Measurements from ENCODE around the gene PSMA4.

Gene PSMA4

GRCh38 chr15:78540141-78540870, at the start of gene PSMA4:
TSS of gene PSMA4 (plus strand) at chr15:78540444. CDS start at chr15:78541928, 1,484 bp downstream.
- Histone ChIP-seq H3K4me3 (IDR thresholded peaks at IDR 0.05; ENCODE audit: insufficient read depth, low read depth, low read length) (no peak within 1 kb of the TSS), H3K9ac (peak within 1 kb of the TSS; percentile 94), H3K36me3 (ENCODE audit: insufficient read depth) (peaks cover 18% of the 10 kb centered on the region; the same call in 1 of the 2 replicates), H3K4me1 (ENCODE audit: low read depth, poor library complexity, severe bottlenecking) (peaks cover 72% of the 10 kb centered on the region), H3K27ac (peak within 1 kb of the TSS; percentile 96), H3K27me3 (ENCODE audit: insufficient read depth, low read depth) (no peaks in the 10 kb centered on the region), H3K79me2 (ENCODE audit: insufficient read depth, low read depth) (peaks cover 49% of the 10 kb centered on the region), H2AFZ (ENCODE audit: low read depth) (peak within 1 kb of the TSS; percentile 62), H3K4me2 (peak within 1 kb of the TSS; percentile 94), H4K20me1 (ENCODE audit: insufficient read depth) (no peaks in the 10 kb centered on the region)
- TF ChIP-seq, protein P1, sequence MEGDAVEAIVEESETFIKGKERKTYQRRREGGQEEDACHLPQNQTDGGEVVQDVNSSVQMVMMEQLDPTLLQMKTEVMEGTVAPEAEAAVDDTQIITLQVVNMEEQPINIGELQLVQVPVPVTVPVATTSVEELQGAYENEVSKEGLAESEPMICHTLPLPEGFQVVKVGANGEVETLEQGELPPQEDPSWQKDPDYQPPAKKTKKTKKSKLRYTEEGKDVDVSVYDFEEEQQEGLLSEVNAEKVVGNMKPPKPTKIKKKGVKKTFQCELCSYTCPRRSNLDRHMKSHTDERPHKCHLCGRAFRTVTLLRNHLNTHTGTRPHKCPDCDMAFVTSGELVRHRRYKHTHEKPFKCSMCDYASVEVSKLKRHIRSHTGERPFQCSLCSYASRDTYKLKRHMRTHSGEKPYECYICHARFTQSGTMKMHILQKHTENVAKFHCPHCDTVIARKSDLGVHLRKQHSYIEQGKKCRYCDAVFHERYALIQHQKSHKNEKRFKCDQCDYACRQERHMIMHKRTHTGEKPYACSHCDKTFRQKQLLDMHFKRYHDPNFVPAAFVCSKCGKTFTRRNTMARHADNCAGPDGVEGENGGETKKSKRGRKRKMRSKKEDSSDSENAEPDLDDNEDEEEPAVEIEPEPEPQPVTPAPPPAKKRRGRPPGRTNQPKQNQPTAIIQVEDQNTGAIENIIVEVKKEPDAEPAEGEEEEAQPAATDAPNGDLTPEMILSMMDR (conservative IDR thresholded peaks at IDR 0.05; ENCODE audit: low read depth, low read length) = no peak

DNA sequence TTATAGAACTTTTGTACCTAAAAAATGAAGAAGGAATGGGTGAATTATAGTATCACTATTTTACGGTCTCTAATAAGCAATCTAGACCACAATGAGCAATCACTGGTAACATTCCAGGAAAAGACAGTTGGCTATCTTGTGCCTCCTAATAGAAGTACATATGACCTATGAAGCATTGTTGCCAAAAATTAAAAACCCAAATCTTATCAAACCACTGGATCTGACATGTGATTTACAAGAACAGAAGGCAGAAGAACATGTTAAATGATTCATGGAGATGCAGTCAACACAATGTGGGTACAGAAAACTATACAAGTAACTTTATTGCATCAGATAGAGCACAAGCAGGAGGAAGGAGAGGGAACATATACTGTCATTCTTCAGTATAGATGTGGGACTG, 47.4 kb upstream of the PSMA4 start:
- Histone ChIP-seq H2AFZ (ENCODE audit: low read depth) (no peak overlapping the region), H3K27ac (no peak overlapping the region), H3K4me3 (IDR thresholded peaks at IDR 0.05; ENCODE audit: insufficient read depth, low read depth, low read length) (no peak overlapping the region), H3K79me2 (ENCODE audit: insufficient read depth, low read depth) (no peaks in the 10 kb centered on the region), H3K4me1 (ENCODE audit: low read depth, poor library complexity, severe bottlenecking) (peaks cover 23% of the 10 kb centered on the region), H3K27me3 (ENCODE audit: insufficient read depth, low read depth) (no peaks in the 10 kb centered on the region), H3K36me3 (ENCODE audit: insufficient read depth) (no peaks in the 10 kb centered on the region; the same call in 1 of the 2 replicates), H4K20me1 (ENCODE audit: insufficient read depth) (no peaks in the 10 kb centered on the region), H3K9ac (no peak overlapping the region), H3K4me2 (no peak overlapping the region)
- TF ChIP-seq, protein P1 (conservative IDR thresholded peaks at IDR 0.05; ENCODE audit: low read depth, low read length) = no peak

- Histone ChIP-seq H3K36me3 (ENCODE audit: insufficient read depth) (peaks cover 4% of the 10 kb centered on the region; the same call in 1 of the 2 replicates), H3K9ac (no peak overlapping the region), H3K79me2 (ENCODE audit: insufficient read depth, low read depth) (no peaks in the 10 kb centered on the region), H4K20me1 (ENCODE audit: insufficient read depth) (no peaks in the 10 kb centered on the region), H3K27ac (no peak overlapping the region), H2AFZ (ENCODE audit: low read depth) (no peak overlapping the region), H3K4me1 (ENCODE audit: low read depth, poor library complexity, severe bottlenecking) (peaks cover 30% of the 10 kb centered on the region), H3K4me2 (no peak overlapping the region), H3K27me3 (ENCODE audit: insufficient read depth, low read depth) (no peaks in the 10 kb centered on the region), H3K4me3 (IDR thresholded peaks at IDR 0.05; ENCODE audit: insufficient read depth, low read depth, low read length) (no peak overlapping the region)
- TF ChIP-seq, protein P1 (conservative IDR thresholded peaks at IDR 0.05; ENCODE audit: low read depth, low read length) = no peak
These were observed 38.4 kb upstream of the PSMA4 start for GRCh38 chr15:78501857-78502256.

DNA sequence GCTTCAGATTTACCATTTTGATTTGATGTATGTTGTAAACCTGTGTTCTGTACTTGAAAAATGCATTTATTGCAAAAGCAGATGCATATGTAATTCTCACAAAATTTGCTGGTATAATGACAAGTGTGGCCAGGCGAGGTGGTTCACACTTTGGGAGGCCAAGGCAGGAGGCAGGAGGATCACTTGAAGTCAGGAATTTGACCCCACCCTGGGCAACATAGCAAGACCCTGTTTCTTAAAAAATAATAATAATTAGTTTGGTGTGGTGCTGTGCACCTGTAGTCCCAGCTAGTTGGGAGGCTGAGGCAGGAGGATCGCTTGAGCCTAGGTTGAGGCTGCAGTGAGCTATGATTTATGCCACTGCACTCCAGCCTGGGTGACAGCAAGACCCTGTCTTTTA, 37.6 kb upstream of the PSMA4 start:
- Histone ChIP-seq H3K27ac (no peak overlapping the region), H3K4me2 (no peak overlapping the region), H3K4me3 (IDR thresholded peaks at IDR 0.05; ENCODE audit: insufficient read depth, low read depth, low read length) (no peak overlapping the region), H3K9ac (no peak overlapping the region), H2AFZ (ENCODE audit: low read depth) (no peak overlapping the region), H3K4me1 (ENCODE audit: low read depth, poor library complexity, severe bottlenecking) (peaks cover 32% of the 10 kb centered on the region), H3K27me3 (ENCODE audit: insufficient read depth, low read depth) (no peaks in the 10 kb centered on the region), H3K79me2 (ENCODE audit: insufficient read depth, low read depth) (no peaks in the 10 kb centered on the region), H4K20me1 (ENCODE audit: insufficient read depth) (no peaks in the 10 kb centered on the region), H3K36me3 (ENCODE audit: insufficient read depth) (peaks cover 4% of the 10 kb centered on the region; the same call in 1 of the 2 replicates)
- TF ChIP-seq, protein P1 (conservative IDR thresholded peaks at IDR 0.05; ENCODE audit: low read depth, low read length) = no peak

Measured in KMS-11 (cell line).